IPS-20b (cell line): ENCODE measurements around the gene RIN3.
"Not testable (repeated sequence)": the region's sequence is repeated elsewhere in the genome, so short reads cannot be mapped to it uniquely, and the experiment has no call there.

Experiments
- H3K27ac ChIP-seq: one replicate; pipeline ENCODE4 v1.5.1; 2013; ENCODE audit warnings: low read length
- H3K27me3 ChIP-seq: 2 replicates; pipeline ENCODE4 v1.6.1; 2013; ENCODE audit warnings: mild to moderate bottlenecking, low read length, inconsistent platforms; ENCODE audit not compliant: insufficient read depth
- H3K36me3 ChIP-seq: 2 replicates; pipeline ENCODE4 v1.6.1; 2013; ENCODE audit warnings: low read depth, mild to moderate bottlenecking, inconsistent platforms, low read length, moderate library complexity; ENCODE audit not compliant: insufficient read depth
- H3K4me1 ChIP-seq: 2 replicates; pipeline ENCODE4 v1.6.1; 2013; ENCODE audit warnings: mild to moderate bottlenecking, control low read depth, inconsistent platforms, low read length, moderate library complexity; ENCODE audit not compliant: insufficient read depth
- H3K4me3 ChIP-seq: 2 replicates; pipeline ENCODE4 v1.5.1; 2013; ENCODE audit warnings: mild to moderate bottlenecking, low read length, inconsistent platforms
- H3K9ac ChIP-seq: 2 replicates; pipeline ENCODE4 v1.6.1; 2013; ENCODE audit warnings: low read depth, mild to moderate bottlenecking, inconsistent platforms, low read length, moderate library complexity
- H3K9me3 ChIP-seq: 2 replicates; pipeline ENCODE4 v1.6.1; 2013; ENCODE audit warnings: mild to moderate bottlenecking, low read depth, low read length, inconsistent platforms; ENCODE audit not compliant: insufficient read depth

RIN3 gene

DNA sequence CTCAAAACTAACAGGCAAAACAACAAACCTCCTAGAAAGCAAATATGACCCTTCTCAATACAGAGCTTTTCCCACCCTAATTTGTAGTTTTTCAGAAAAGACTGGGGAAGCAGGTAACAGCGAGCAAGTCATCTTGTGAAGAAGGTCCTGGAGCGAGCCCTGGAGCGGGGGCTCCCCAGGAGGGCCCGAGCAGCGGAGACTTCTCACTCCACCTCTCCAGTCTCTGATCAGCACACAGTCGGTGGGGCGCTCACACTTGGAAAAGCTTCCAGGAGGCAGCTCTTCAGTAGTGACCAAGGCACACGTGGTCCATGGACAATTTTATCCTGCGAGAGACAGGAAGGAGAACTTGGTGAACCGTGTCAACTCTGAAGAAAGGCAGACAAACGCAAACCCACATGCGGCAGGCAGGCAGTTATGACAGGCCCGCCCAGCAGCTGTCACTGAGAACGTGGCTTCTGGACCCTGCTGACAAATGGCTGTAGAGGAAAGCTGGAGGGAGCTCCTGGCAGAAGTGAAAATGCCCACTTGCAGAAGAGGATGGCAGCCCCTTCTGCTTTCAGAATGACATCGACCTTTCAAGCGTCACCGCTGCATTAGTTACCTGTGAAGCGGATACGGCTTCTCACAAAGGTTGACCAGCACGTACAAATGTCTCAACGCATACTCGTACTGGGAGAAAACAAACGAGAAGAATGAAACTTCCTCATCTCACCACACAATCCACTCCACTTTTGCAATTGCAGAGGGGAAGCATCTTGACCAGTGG, 190.6 kb downstream of the RIN3 start:
- H3K36me3 ChIP-seq: peaks cover 31% of the 10 kb centered on the region
- H3K9ac ChIP-seq: no peak overlapping the region
- no peaks in the 10 kb centered on the region for H3K27me3 ChIP-seq
- no peak overlapping the region for H3K27ac ChIP-seq
- H3K4me3 ChIP-seq: no peak overlapping the region
- no peaks in the 10 kb centered on the region for H3K9me3 ChIP-seq
- H3K4me1 ChIP-seq: peaks cover 4% of the 10 kb centered on the region; the same call in 1 of the 2 replicates

DNA sequence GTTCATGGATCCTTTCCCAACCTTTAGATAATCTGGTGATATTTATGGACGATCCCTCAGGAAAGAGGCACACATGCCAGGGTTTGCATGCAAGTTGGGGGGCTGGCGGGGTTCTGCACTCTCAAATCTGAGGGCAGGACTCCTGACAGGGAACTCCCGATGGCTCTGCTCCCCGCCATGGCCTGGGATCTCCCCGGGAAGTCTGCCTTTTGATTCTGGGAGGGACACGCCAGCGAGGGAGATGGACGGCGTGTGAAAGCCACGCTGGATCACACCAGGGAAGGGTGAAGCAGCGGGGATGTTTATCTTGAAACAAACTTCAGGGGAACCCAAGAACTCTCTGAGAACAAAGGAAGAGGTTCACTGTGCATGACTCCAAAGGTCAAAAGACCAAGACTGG, 191.2 kb downstream of the RIN3 start:
- H3K9me3 ChIP-seq: no peaks in the 10 kb centered on the region
- H3K4me1 ChIP-seq: peaks cover 7% of the 10 kb centered on the region; the same call in 1 of the 2 replicates
- H3K4me3 ChIP-seq: no peak overlapping the region
- H3K9ac ChIP-seq: no peak overlapping the region
- H3K27me3 ChIP-seq: no peaks in the 10 kb centered on the region
- H3K36me3 ChIP-seq: peaks cover 37% of the 10 kb centered on the region
- no peak overlapping the region for H3K27ac ChIP-seq

DNA sequence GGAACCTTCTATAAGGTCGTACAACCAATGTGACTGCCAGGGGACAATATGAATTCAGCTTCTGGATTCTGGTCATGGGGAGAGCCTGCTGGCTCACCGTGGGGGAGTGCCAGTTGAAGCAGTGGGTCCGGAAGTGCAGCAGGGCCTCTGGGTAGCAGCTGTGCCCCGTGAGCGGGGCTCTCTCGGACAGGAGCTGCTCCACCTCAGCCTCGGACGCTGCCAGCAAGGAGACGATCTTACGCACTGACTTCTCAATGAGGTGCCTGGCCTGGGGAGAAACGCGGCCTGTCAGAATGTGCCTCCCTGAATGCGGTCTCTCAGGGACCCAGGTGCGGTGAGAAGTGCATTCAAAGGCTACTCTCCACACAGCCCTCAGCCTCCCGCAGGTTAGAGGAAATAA, 192.8 kb downstream of the RIN3 start:
- Histone ChIP-seq H3K9ac (no peak overlapping the region), H3K4me3 (no peak overlapping the region), H3K27ac (no peak overlapping the region), H3K27me3 (no peaks in the 10 kb centered on the region), H3K36me3 (peaks cover 49% of the 10 kb centered on the region), H3K9me3 (no peaks in the 10 kb centered on the region), H3K4me1 (peaks cover 7% of the 10 kb centered on the region; the same call in 1 of the 2 replicates)

DNA sequence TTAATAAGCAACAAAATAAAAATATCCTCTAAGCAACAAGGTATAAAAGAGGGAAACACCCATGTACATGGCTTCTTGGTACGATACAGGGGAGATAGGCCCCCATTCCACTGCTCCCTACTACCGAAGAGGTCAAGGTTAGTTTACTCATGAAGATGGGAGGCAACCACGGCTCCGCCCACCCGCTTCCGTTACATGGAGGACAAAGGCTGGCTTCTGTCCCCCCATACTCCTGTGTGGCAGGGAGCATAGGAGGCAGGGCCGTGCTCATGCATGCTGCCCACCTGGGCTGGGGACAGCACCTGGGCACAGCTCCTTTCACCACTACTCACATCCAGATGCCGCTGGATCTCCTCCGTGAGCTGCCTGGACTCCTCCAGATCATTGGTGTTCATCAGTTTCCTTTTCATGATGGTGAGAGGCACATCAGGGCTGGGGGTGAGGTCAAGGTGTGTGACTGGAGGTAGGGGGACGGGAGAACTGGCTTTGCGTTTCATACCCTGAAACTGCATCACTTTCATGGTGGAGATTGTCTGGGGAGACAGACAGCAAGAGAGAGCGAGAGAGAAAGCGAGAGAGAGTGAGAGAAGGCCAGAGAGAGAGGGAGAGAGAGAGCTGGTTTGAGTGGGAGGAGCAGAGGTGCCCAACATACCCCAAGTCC, 195.9 kb downstream of the RIN3 start:
- Histone ChIP-seq H3K9ac (no peak overlapping the region), H3K36me3 (peaks cover 57% of the 10 kb centered on the region), H3K4me3 (no peak overlapping the region), H3K27me3 (no peaks in the 10 kb centered on the region), H3K27ac (no peak overlapping the region), H3K9me3 (no peaks in the 10 kb centered on the region), H3K4me1 (peaks cover 7% of the 10 kb centered on the region; the same call in 1 of the 2 replicates)

DNA sequence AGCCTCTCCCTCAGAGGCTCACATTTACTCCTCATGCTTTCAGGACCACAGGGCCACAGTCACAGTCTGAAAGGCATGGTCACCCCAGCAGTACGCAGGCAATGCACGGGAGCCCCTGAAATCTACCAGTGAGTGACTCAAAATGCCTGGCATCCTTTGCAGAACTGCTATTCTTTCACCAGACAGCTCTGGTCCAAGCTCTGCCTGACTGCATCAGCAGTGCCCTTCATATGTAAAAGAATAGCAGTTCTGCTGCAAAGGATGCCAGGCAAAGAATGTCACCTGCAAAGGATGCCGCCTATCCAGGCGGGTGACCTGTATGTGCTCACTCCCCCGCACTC, 196.4 kb downstream of the RIN3 start:
- H3K27ac ChIP-seq: no peak overlapping the region
- H3K4me1 ChIP-seq: peaks cover 7% of the 10 kb centered on the region; the same call in 1 of the 2 replicates
- no peak overlapping the region for H3K9ac ChIP-seq
- H3K27me3 ChIP-seq: no peaks in the 10 kb centered on the region
- no peak overlapping the region for H3K4me3 ChIP-seq
- H3K9me3 ChIP-seq: no peaks in the 10 kb centered on the region
- H3K36me3 ChIP-seq: peaks cover 54% of the 10 kb centered on the region

DNA sequence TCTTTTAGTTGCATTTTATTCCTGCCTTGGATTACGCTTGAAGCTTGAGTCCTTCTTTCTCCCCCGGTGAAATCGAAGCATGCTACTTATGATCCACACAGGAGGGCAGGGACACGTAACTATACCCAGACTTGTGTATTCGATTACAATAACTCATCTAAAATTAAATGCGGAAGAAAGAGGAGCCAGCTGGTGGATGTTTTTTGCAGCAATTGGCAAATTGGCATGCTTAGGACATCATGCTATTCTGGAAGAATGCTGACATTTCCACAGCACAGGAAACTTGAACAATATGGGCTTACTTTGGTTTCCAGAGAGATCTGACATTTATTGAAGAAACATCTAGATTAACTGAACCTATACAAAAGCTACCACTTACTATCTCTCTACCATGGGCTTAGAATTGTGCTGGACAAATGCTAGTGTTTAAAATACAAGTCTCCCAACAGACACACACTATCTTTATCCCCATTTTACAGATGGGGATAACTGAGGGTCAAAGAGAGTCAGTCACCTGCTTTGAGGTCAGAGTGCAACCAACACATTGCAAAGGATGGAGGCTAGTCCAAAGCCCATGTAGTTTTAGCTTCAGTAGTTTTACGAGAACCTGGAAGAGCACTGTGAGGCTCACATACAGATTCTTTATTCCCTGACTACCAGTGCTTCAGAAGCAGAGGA, 198.5 kb downstream of the RIN3 start:
- H3K27ac ChIP-seq: no peak overlapping the region
- peaks cover 40% of the 10 kb centered on the region for H3K36me3 ChIP-seq

DNA sequence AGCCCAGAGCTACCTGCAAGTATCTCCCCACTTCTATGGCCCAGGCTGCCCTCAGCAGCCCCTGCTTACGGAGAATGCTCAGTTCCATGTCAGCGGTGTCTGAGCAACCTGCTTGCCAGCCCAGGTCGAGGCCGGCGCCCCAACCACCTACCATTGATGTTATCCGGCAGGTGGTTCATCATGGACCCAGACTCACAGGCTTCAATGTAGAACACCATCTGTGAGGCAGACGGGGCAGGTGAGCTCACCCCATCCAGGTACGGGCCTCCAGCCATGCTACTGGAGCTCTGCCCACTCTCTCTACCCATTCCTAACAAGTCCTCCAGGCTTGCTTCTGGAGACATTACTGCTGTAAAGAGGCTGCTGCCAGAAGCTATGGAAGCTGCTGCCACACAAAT, 199.1 kb downstream of the RIN3 start:
- no peak overlapping the region for H3K4me3 ChIP-seq
- no peaks in the 10 kb centered on the region for H3K9me3 ChIP-seq
- no peak overlapping the region for H3K9ac ChIP-seq
- H3K27ac ChIP-seq: no peak overlapping the region
- H3K4me1 ChIP-seq: peaks cover 7% of the 10 kb centered on the region; the same call in 1 of the 2 replicates
- H3K27me3 ChIP-seq: no peaks in the 10 kb centered on the region
- H3K36me3 ChIP-seq: peaks cover 37% of the 10 kb centered on the region; the same call in 1 of the 2 replicates

More for the DNA sequence above, 198.5 kb downstream of the RIN3 start:
- Histone ChIP-seq H3K4me3 (no peak overlapping the region), H3K27me3 (no peaks in the 10 kb centered on the region), H3K9me3 (no peaks in the 10 kb centered on the region), H3K4me1 (peaks cover 7% of the 10 kb centered on the region; the same call in 1 of the 2 replicates), H3K9ac (no peak overlapping the region)

DNA sequence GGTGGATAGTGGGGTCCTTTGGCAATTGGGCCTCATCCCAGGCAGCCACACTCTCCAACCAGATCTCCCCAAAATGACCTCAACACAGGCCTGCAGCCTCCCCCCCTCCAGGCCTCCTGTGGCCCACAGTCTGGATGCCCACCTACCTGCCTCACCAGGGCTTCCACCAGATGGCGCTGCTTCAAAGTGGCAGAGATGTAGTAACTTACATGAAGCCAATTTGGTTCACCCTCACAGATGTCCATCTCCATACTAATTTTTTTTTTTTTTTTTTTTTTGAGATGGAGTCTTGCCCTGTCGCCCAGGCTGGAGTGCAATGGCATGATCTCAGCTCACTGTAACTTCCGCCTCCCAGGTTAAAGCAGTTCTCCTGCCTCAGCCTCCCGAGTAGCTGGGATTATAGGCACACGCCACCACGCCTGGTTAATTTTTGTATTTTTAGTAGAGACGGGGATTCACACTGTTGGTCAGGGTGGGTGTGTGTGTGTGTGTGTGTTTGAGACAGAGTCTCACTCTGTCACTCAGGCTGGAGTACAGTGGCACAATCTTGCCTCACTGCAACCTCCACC, 201.2 kb downstream of the RIN3 start:
- not testable (repeated sequence) for H3K4me1 ChIP-seq, H3K9ac ChIP-seq, H3K27ac ChIP-seq, H3K4me3 ChIP-seq, H3K9me3 ChIP-seq, H3K27me3 ChIP-seq
- H3K36me3 ChIP-seq: peaks cover 28% of the 10 kb centered on the region; the same call in 1 of the 2 replicates

DNA sequence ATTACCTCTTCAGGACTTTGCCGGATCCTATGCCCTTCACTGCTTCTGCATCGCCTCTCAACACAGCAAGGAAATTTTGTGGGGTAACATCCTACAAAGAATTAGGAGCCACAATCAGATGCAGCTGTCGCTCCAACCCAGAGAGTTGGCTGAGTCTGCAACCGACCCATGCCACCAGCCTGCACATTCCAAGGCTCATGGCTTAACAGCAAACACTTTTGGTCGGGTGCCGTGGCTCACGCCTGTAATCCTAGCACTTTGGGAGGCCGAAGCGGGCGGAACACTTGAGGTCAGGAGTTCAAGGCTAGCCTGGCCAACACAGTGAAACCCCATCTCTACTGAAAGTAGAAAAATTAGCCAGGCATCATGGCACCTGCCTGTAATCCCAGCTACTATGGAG, 202.6 kb downstream of the RIN3 start:
- Histone ChIP-seq H3K4me3 (no peak overlapping the region), H3K27ac (no peak overlapping the region), H3K4me1 (no peaks in the 10 kb centered on the region), H3K27me3 (no peaks in the 10 kb centered on the region), H3K36me3 (peaks cover 18% of the 10 kb centered on the region; the same call in 1 of the 2 replicates), H3K9ac (no peak overlapping the region), H3K9me3 (no peaks in the 10 kb centered on the region)

DNA sequence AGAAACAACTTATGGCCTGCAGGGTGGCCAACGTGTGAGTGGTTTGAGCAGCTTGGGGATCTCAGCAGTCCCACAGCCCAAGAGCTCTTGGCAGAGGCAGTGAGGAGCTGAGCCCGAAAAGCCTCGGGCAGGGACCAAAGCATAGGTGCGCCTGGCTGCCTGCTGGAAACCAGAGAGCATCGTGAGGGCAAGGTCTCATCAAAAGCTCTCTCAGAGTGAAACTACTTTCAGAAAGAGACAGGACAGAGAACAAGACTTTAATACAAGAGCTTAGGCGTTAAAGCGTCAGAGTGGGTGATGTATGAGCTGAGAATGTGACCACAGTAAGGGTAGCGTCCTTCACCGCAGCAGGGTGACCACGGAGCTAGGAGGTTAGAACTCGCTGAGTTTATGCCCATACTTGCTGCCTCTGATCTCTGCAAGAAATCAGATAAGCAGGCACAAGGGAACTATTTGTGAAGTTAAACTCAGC, 204.0 kb downstream of the RIN3 start:
- Histone ChIP-seq H3K36me3 (peaks cover 8% of the 10 kb centered on the region; the same call in 1 of the 2 replicates), H3K4me1 (no peaks in the 10 kb centered on the region), H3K4me3 (no peak overlapping the region), H3K9ac (no peak overlapping the region), H3K9me3 (no peaks in the 10 kb centered on the region), H3K27ac (no peak overlapping the region), H3K27me3 (no peaks in the 10 kb centered on the region)

DNA sequence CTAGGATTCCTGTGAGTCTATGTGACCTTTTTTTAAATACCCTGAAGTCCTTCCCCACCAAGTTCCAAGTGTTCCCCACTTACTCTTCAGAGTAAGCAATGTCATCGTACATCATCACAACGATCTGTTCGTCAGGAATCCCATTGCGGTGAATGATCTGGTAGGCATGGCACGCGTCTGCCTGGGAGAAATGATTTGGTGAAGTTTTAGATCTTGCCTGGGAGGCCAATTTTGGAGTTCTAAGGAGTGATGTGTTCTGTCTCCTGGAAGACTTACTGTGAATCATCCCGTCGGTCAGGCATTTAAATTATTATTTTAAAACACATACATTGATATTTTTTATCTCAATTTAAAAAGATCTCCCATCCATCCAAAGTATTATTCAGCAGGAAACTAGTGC, 205.1 kb downstream of the RIN3 start:
- peaks cover 5% of the 10 kb centered on the region; the same call in 1 of the 2 replicates for H3K36me3 ChIP-seq
- no peak overlapping the region for H3K4me3 ChIP-seq
- H3K9ac ChIP-seq: no peak overlapping the region
- no peaks in the 10 kb centered on the region for H3K9me3 ChIP-seq
- H3K4me1 ChIP-seq: no peaks in the 10 kb centered on the region
- no peak overlapping the region for H3K27ac ChIP-seq
- H3K27me3 ChIP-seq: no peaks in the 10 kb centered on the region
